ENCODE results near the gene SLC25A36.
"Not testable (repeated sequence)": the region's sequence is repeated elsewhere in the genome, so short reads cannot be mapped to it uniquely, and the experiment has no call there.

Gene SLC25A36

GRCh38 chr3:140995881-140996280 lies 54.2 kb downstream of the SLC25A36 start:
- DNase-seq (ENCODE audit: low read depth): no peak

- peak; percentile 22 for DNase-seq (ENCODE audit: low read depth)
These were observed 58.5 kb downstream of the SLC25A36 start for GRCh38 chr3:141000027-141000663.

- DNase-seq (ENCODE audit: low read depth): no peak
These were observed 59.0 kb downstream of the SLC25A36 start for GRCh38 chr3:141000686-141001085.

GRCh38 chr3:141006344-141006743 lies 64.7 kb downstream of the SLC25A36 start:
- DNase-seq (ENCODE audit: low read depth): no peak

- no peak for DNase-seq (ENCODE audit: low read depth)
These were observed 67.9 kb downstream of the SLC25A36 start for GRCh38 chr3:141009496-141009895.

GRCh38 chr3:141011232-141011996 lies 69.8 kb downstream of the SLC25A36 start:
- peak; percentile 60 for DNase-seq (ENCODE audit: low read depth)

GRCh38 chr3:141011997-141012262 lies 70.3 kb downstream of the SLC25A36 start:
- no peak for DNase-seq (ENCODE audit: low read depth)

- no peak for DNase-seq (ENCODE audit: low read depth)
These were observed 70.9 kb downstream of the SLC25A36 start for GRCh38 chr3:141012571-141012970.

- no peak for DNase-seq (ENCODE audit: low read depth)
These were observed 73.8 kb downstream of the SLC25A36 start for GRCh38 chr3:141015481-141015880.

GRCh38 chr3:141017366-141018322 lies 76.0 kb downstream of the SLC25A36 start:
- not testable (repeated sequence) for DNase-seq (ENCODE audit: low read depth)

GRCh38 chr3:141019244-141019643 lies 77.6 kb downstream of the SLC25A36 start:
- DNase-seq (ENCODE audit: low read depth): no peak

- DNase-seq (ENCODE audit: low read depth): no peak
These were observed 78.7 kb downstream of the SLC25A36 start for GRCh38 chr3:141020143-141020830.

- DNase-seq (ENCODE audit: low read depth): no peak
These were observed 79.6 kb downstream of the SLC25A36 start for GRCh38 chr3:141021261-141021660.
